ENCODE results near the gene MRPL43.
A peak's percentile ranks its signal among the peaks of the same experiment; 100 is the strongest.

DNA sequence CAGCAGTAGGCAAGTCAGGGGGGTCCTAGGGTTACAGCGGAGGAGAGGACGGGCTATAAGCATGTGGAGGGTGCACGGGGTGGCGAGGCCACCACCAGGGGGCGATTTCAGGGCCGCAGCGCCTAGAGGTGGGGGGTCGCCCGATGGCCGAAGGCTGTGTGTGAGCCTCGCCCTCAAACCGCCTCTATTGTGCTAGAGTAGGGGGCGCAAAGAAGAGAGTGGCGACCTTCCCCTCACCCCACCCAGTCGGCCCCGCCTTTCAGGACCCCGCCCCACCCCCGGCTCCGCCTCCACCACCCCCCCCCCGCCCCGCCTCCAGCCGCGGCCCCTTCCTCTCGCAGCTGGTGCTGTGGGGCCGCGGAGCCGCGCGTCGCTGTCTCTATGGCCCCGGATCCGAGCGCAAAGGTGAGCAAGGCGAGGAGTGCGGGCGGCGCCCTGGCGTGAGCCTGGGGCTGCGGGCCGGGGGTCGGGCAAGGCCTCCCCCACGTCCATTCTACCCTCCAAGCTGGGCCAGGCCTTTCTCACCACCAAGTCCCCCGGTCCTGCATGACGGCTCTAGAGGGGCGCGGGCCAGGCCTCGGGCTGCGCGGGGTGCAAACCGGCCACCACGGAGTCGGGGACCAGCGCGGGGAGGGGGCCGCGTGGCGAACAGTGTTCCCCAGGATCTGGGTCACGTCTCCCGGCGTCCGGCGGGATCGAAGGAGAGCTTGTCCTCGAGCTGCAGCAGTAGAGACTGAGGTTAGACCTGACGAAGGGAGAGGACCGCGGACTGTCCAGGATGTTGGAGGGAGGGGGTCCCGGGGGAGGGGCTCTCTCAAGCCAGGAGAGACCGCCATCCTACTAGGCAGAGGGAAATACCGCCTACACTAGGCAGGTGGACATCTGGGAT is 17.9 kb downstream of the MRPL43 start, which contains the start of gene SEMA4G:
- TF ChIP-seq SRF (IDR thresholded peaks at IDR 0.05; ENCODE audit: low read depth in 2 of 2, low read length in 2 of 2) (no peak), PML (IDR thresholded peaks at IDR 0.05; ENCODE audit: low read length) (no peak), BCL11A (IDR thresholded peaks at IDR 0.05; ENCODE audit: low read depth, low read length) (no peak), NR2C1 (IDR thresholded peaks at IDR 0.05) (no peak)
- TF ChIP-seq, protein P1, sequence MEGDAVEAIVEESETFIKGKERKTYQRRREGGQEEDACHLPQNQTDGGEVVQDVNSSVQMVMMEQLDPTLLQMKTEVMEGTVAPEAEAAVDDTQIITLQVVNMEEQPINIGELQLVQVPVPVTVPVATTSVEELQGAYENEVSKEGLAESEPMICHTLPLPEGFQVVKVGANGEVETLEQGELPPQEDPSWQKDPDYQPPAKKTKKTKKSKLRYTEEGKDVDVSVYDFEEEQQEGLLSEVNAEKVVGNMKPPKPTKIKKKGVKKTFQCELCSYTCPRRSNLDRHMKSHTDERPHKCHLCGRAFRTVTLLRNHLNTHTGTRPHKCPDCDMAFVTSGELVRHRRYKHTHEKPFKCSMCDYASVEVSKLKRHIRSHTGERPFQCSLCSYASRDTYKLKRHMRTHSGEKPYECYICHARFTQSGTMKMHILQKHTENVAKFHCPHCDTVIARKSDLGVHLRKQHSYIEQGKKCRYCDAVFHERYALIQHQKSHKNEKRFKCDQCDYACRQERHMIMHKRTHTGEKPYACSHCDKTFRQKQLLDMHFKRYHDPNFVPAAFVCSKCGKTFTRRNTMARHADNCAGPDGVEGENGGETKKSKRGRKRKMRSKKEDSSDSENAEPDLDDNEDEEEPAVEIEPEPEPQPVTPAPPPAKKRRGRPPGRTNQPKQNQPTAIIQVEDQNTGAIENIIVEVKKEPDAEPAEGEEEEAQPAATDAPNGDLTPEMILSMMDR (IDR thresholded peaks at IDR 0.05 in 2 of 3, conservative IDR thresholded peaks at IDR 0.05 in 1 of 3; ENCODE audit: control insufficient read depth in 2 of 3, extremely low read depth in 1 of 3, insufficient read depth in 1 of 3, low read depth in 3 of 3, low read length in 3 of 3) = peak; percentile 54 to 82 (median 64)

All from GM12878 (cell line).